ENCODE measurements around the gene CACNA1G.

CACNA1G gene

DNA sequence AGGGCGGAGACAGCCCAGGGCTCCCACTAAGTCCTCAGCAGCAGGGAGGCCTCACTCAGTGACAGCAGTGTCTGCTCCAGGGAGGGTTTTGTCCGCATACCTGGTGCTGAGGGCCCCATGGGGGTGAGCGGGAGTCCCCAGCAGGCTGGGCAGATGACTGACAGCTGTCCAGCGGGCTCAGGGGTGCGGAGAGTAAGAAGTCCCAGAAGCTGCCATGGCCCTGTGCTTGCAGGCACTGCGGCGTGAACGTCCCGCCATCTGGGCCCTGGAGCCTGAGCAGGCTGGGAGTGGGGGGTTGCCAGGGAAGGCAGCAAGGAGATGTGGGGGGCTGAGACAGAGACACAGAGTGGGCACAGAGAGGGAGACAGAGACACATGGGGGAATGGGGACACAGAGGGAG is 20.1 kb downstream of the CACNA1G start:
- H3K4ac ChIP-seq (ENCODE audit: low read depth in 1 of 2, low read length in 2 of 2): no peak overlapping the region
- no peak overlapping the region for H2AFZ ChIP-seq (ENCODE audit: low read depth, low read length)
- H3K27me3 ChIP-seq (ENCODE audit: control insufficient read depth in 1 of 2, insufficient read depth in 1 of 2, low read length in 2 of 2): peaks cover 34 to 80% of the 10 kb centered on the region in 2 experiments
- no peak overlapping the region for H2BK120ac ChIP-seq (ENCODE audit: low read depth, low read length)
- WGBS: 92% methylated on average over 9 of the region's 9 CpGs
- H2BK5ac ChIP-seq (ENCODE audit: low read depth, low read length, poor library complexity, severe bottlenecking): no peak overlapping the region
- H2AK5ac ChIP-seq (ENCODE audit: low read length, severe bottlenecking): no peak overlapping the region
- no peak overlapping the region for H2BK15ac ChIP-seq (ENCODE audit: low read depth, poor library complexity, severe bottlenecking)
- H3K27ac ChIP-seq (ENCODE audit: low read length, poor library complexity, severe bottlenecking): no peak overlapping the region
- H3K4me1 ChIP-seq (ENCODE audit: control insufficient read depth, insufficient read depth, low read depth, low read length): peaks cover 15% of the 10 kb centered on the region
- H3K4me2 ChIP-seq (ENCODE audit: low read length, poor library complexity, severe bottlenecking): no peak overlapping the region
- H2BK12ac ChIP-seq (ENCODE audit: low read length in 2 of 2): no peak overlapping the region
- no peaks in the 10 kb centered on the region for H3K9me3 ChIP-seq (ENCODE audit: control insufficient read depth, low read length)
- no peak overlapping the region for H4K91ac ChIP-seq (ENCODE audit: low read length)
- no peak overlapping the region for H3K23ac ChIP-seq (ENCODE audit: low read length in 2 of 2)
- H4K8ac ChIP-seq (ENCODE audit: low read length): no peak overlapping the region
- H3K18ac ChIP-seq (ENCODE audit: low read depth in 1 of 2, low read length in 2 of 2): no peak overlapping the region
- no peaks in the 10 kb centered on the region for H3K79me1 ChIP-seq (replicated peaks; ENCODE audit: low read length, poor library complexity, severe bottlenecking)
- no peak overlapping the region for H3K14ac ChIP-seq (ENCODE audit: low read length in 2 of 2)
- H3K36me3 ChIP-seq (ENCODE audit: control insufficient read depth in 1 of 2, insufficient read depth in 2 of 2, low read depth in 1 of 2, low read length in 2 of 2): no peaks in the 10 kb centered on the region
- no peak for DNase-seq
- H3K4me3 ChIP-seq (ENCODE audit: insufficient read depth in 1 of 2, low read depth in 1 of 2, low read length in 2 of 2): no peak overlapping the region
- H3K9ac ChIP-seq (ENCODE audit: low read length): no peak overlapping the region

DNA sequence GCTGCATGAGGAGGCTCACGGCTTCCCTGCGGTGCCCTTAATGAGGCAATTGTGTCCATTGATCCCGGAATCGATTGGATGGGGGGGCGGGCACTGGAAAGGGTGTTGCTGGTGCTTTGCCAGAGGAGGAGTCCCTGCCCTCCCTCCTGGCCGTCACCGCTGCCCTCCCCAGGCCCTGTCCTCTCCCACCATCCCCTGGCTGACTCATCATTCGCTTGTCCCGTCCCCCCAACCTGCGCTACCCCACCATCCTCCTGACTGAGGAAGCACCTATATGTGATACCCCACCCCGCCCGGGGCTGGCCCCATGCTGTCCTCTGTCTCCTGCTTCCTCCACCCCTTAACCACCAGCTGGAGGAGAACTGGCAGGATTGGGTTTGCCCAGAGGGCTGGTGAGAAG is 20.8 kb downstream of the CACNA1G start:
- H3K4me3 ChIP-seq (ENCODE audit: insufficient read depth in 1 of 2, low read depth in 1 of 2, low read length in 2 of 2): no peak overlapping the region
- H4K91ac ChIP-seq (ENCODE audit: low read length): no peak overlapping the region
- H3K4me2 ChIP-seq (ENCODE audit: low read length, poor library complexity, severe bottlenecking): no peak overlapping the region
- H3K27ac ChIP-seq (ENCODE audit: low read length, poor library complexity, severe bottlenecking): no peak overlapping the region
- no peak overlapping the region for H2BK12ac ChIP-seq (ENCODE audit: low read length in 2 of 2)
- H3K9me3 ChIP-seq (ENCODE audit: control insufficient read depth, low read length): no peaks in the 10 kb centered on the region
- H2BK15ac ChIP-seq (ENCODE audit: low read depth, poor library complexity, severe bottlenecking): no peak overlapping the region
- peaks cover 39 to 86% of the 10 kb centered on the region in 2 experiments for H3K27me3 ChIP-seq (ENCODE audit: control insufficient read depth in 1 of 2, insufficient read depth in 1 of 2, low read length in 2 of 2)
- no peak overlapping the region for H3K18ac ChIP-seq (ENCODE audit: low read depth in 1 of 2, low read length in 2 of 2)
- H2BK120ac ChIP-seq (ENCODE audit: low read depth, low read length): no peak overlapping the region
- H3K9ac ChIP-seq (ENCODE audit: low read length): no peak overlapping the region
- H3K23ac ChIP-seq (ENCODE audit: low read length in 2 of 2): no peak overlapping the region
- peaks cover 15% of the 10 kb centered on the region for H3K4me1 ChIP-seq (ENCODE audit: control insufficient read depth, insufficient read depth, low read depth, low read length)
- H3K14ac ChIP-seq (ENCODE audit: low read length in 2 of 2): no peak overlapping the region
- H2AFZ ChIP-seq (ENCODE audit: low read depth, low read length): no peak overlapping the region
- no peaks in the 10 kb centered on the region for H3K79me1 ChIP-seq (replicated peaks; ENCODE audit: low read length, poor library complexity, severe bottlenecking)
- no peak overlapping the region for H4K8ac ChIP-seq (ENCODE audit: low read length)
- no peak overlapping the region for H3K4ac ChIP-seq (ENCODE audit: low read depth in 1 of 2, low read length in 2 of 2)
- no peaks in the 10 kb centered on the region for H3K36me3 ChIP-seq (ENCODE audit: control insufficient read depth in 1 of 2, insufficient read depth in 2 of 2, low read depth in 1 of 2, low read length in 2 of 2)
- no peak overlapping the region for H2AK5ac ChIP-seq (ENCODE audit: low read length, severe bottlenecking)
- no peak overlapping the region for H2BK5ac ChIP-seq (ENCODE audit: low read depth, low read length, poor library complexity, severe bottlenecking)
- 81% methylated on average over 9 of the region's 12 CpGs for WGBS
- no peak for DNase-seq

DNA sequence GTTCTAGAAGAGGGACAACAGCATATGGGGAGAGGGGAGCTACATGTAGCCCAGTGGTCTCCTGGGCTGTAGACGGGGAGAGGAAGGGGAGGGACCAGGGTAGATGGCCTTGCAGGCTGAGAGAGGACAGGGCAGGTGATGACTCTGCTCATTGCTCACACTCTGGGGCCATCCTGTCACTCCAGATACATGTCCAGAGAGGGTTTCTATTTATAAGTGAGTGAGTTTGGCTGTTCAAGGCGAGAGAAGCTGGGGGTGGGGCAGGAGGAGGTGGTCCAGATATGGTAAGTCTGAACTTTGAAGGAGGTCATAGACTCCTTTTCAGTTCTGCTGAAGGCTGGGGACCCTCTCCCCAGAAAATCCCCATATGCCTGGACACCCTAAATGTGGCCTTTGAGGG is 22.2 kb downstream of the CACNA1G start:
- H3K4me1 ChIP-seq (ENCODE audit: control insufficient read depth, insufficient read depth, low read depth, low read length): peaks cover 13% of the 10 kb centered on the region
- no peak overlapping the region for H3K4me2 ChIP-seq (ENCODE audit: low read length, poor library complexity, severe bottlenecking)
- no peaks in the 10 kb centered on the region for H3K36me3 ChIP-seq (ENCODE audit: control insufficient read depth in 1 of 2, insufficient read depth in 2 of 2, low read depth in 1 of 2, low read length in 2 of 2)
- H3K27ac ChIP-seq (ENCODE audit: low read length, poor library complexity, severe bottlenecking): no peak overlapping the region
- H3K23ac ChIP-seq (ENCODE audit: low read length in 2 of 2): no peak overlapping the region
- no peak overlapping the region for H2BK15ac ChIP-seq (ENCODE audit: low read depth, poor library complexity, severe bottlenecking)
- no peaks in the 10 kb centered on the region for H3K9me3 ChIP-seq (ENCODE audit: control insufficient read depth, low read length)
- H3K4ac ChIP-seq (ENCODE audit: low read depth in 1 of 2, low read length in 2 of 2): no peak overlapping the region
- no peak for DNase-seq
- H4K91ac ChIP-seq (ENCODE audit: low read length): no peak overlapping the region
- no peaks in the 10 kb centered on the region for H3K79me1 ChIP-seq (replicated peaks; ENCODE audit: low read length, poor library complexity, severe bottlenecking)
- H2AFZ ChIP-seq (ENCODE audit: low read depth, low read length): no peak overlapping the region
- 77% methylated on average over 2 of the region's 2 CpGs for WGBS
- no peak overlapping the region for H2AK5ac ChIP-seq (ENCODE audit: low read length, severe bottlenecking)
- H2BK5ac ChIP-seq (ENCODE audit: low read depth, low read length, poor library complexity, severe bottlenecking): no peak overlapping the region
- H3K4me3 ChIP-seq (ENCODE audit: insufficient read depth in 1 of 2, low read depth in 1 of 2, low read length in 2 of 2): no peak overlapping the region
- H3K18ac ChIP-seq (ENCODE audit: low read depth in 1 of 2, low read length in 2 of 2): no peak overlapping the region
- no peak overlapping the region for H3K9ac ChIP-seq (ENCODE audit: low read length)
- no peak overlapping the region for H2BK12ac ChIP-seq (ENCODE audit: low read length in 2 of 2)
- peaks cover 47 to 86% of the 10 kb centered on the region in 2 experiments for H3K27me3 ChIP-seq (ENCODE audit: control insufficient read depth in 1 of 2, insufficient read depth in 1 of 2, low read length in 2 of 2)
- no peak overlapping the region for H3K14ac ChIP-seq (ENCODE audit: low read length in 2 of 2)
- no peak overlapping the region for H4K8ac ChIP-seq (ENCODE audit: low read length)
- no peak overlapping the region for H2BK120ac ChIP-seq (ENCODE audit: low read depth, low read length)

DNA sequence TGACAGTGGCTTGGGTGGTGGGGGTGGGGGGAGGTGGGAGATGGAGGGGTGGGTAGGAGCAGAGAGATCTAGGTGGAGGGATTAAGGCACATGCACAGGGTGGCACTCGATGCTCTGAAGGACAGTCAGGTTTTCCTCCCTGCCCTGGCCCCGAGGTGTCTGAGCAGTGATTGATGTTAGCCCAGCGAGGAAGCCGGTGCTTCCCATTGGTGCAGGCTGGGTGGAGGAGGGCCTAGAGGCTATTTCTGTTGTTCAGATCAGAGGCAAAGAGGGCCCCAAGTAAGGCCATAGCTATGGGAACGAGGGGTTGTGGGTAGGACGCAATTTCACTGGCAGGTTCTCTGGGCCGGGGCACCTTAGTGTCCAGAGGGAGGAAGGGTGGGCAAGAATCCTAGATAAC is 23.1 kb downstream of the CACNA1G start:
- Histone ChIP-seq H2AK5ac (ENCODE audit: low read length, severe bottlenecking) (no peak overlapping the region), H3K36me3 (ENCODE audit: control insufficient read depth in 1 of 2, insufficient read depth in 2 of 2, low read depth in 1 of 2, low read length in 2 of 2) (no peaks in the 10 kb centered on the region), H3K18ac (ENCODE audit: low read depth in 1 of 2, low read length in 2 of 2) (no peak overlapping the region), H3K4me3 (ENCODE audit: insufficient read depth in 1 of 2, low read depth in 1 of 2, low read length in 2 of 2) (no peak overlapping the region), H2BK5ac (ENCODE audit: low read depth, low read length, poor library complexity, severe bottlenecking) (no peak overlapping the region), H3K4me2 (ENCODE audit: low read length, poor library complexity, severe bottlenecking) (no peak overlapping the region), H2BK12ac (ENCODE audit: low read length in 2 of 2) (no peak overlapping the region), H3K9me3 (ENCODE audit: control insufficient read depth, low read length) (no peaks in the 10 kb centered on the region), H3K4me1 (ENCODE audit: control insufficient read depth, insufficient read depth, low read depth, low read length) (peaks cover 12% of the 10 kb centered on the region), H3K4ac (ENCODE audit: low read depth in 1 of 2, low read length in 2 of 2) (no peak overlapping the region), H3K79me1 (replicated peaks; ENCODE audit: low read length, poor library complexity, severe bottlenecking) (no peaks in the 10 kb centered on the region), H2AFZ (ENCODE audit: low read depth, low read length) (no peak overlapping the region), H4K91ac (ENCODE audit: low read length) (no peak overlapping the region), H4K8ac (ENCODE audit: low read length) (no peak overlapping the region), H3K27ac (ENCODE audit: low read length, poor library complexity, severe bottlenecking) (no peak overlapping the region), H2BK120ac (ENCODE audit: low read depth, low read length) (no peak overlapping the region), H3K27me3 (ENCODE audit: control insufficient read depth in 1 of 2, insufficient read depth in 1 of 2, low read length in 2 of 2) (peaks cover 47 to 78% of the 10 kb centered on the region in 2 experiments), H2BK15ac (ENCODE audit: low read depth, poor library complexity, severe bottlenecking) (no peak overlapping the region), H3K9ac (ENCODE audit: low read length) (no peak overlapping the region), H3K14ac (ENCODE audit: low read length in 2 of 2) (no peak overlapping the region), H3K23ac (ENCODE audit: low read length in 2 of 2) (no peak overlapping the region)
- DNase-seq: no peak
- WGBS: 72% methylated on average over 7 of the region's 7 CpGs
